H1 (cell line): Measurements from ENCODE around the gene CTNNA3. TPM values are rescaled to one million over a fixed set of nuclear protein-coding genes. Genes with fewer than 3 reads are reported as not detected.

Source experiments
- CTCF ChIA-PET: fragments of 300-600 bp; sonication (Branson Sonifier 250); formaldehyde crosslinking; loops from one replicate; lab custom pipeline; 2021; ENCODE audit not compliant: partially characterized antibody; lab: Charles Lee
- POLR2A ChIA-PET: fragments of 300-600 bp; sonication (Branson Sonifier 250); formaldehyde crosslinking; loops from one replicate; lab custom pipeline; 2021; ENCODE audit warnings: inconsistent platforms; ENCODE audit not compliant: partially characterized antibody; lab: Charles Lee
- DNase-seq, 2 experiments: peaks; one replicate each; pipeline versions ENCODE4 v3.0.0 to v3.0.0-alpha.2; 2010 to 2022; ENCODE audit warnings: low spot score in 2 of 2, low read depth in 1 of 2, mixed read lengths in 1 of 2
- FAIRE-seq: peaks from 2 replicates; lab custom pipeline; 2011; peaks lifted over from hg19 to GRCh38; lab: Jason Lieb, UNC
- H2AFZ ChIP-seq: 2 replicates; pipeline ENCODE4 v1.8.1; 2012; ENCODE audit warnings: low read length, inconsistent platforms
- H2AK5ac ChIP-seq: 2 replicates; pipeline ENCODE4 v1.6.1; 2013; ENCODE audit warnings: low read depth, low read length
- H2BK120ac ChIP-seq: replicated peaks from 2 replicates; pipeline ENCODE3; 2013; ENCODE audit warnings: low read depth, low read length, inconsistent platforms
- H2BK12ac ChIP-seq: 2 replicates; pipeline ENCODE4 v1.6.1; 2013; ENCODE audit warnings: low read depth, low read length
- H2BK15ac ChIP-seq: 2 replicates; pipeline ENCODE4 v1.6.1; 2013; ENCODE audit warnings: low read length
- H2BK20ac ChIP-seq: 2 replicates; pipeline ENCODE4 v1.6.1; 2013; ENCODE audit warnings: low read length
- H2BK5ac ChIP-seq: 2 replicates; pipeline ENCODE4 v1.6.1; 2013; ENCODE audit warnings: low read depth, low read length
- H3K14ac ChIP-seq: 2 replicates; pipeline ENCODE4 v1.6.1; 2013; ENCODE audit warnings: inconsistent platforms; ENCODE audit not compliant: insufficient read length
- H3K18ac ChIP-seq: 2 replicates; pipeline ENCODE4 v1.6.1; 2013; ENCODE audit warnings: low read length; ENCODE audit errors: extremely low read depth
- H3K23ac ChIP-seq: 2 replicates; pipeline ENCODE4 v1.6.1; 2013; ENCODE audit warnings: inconsistent platforms; ENCODE audit not compliant: insufficient read length
- H3K23me2 ChIP-seq: 2 replicates; pipeline ENCODE4 v1.6.1; 2013; ENCODE audit warnings: low read depth, low read length
- H3K27ac ChIP-seq: 2 replicates; pipeline ENCODE4 v1.6.1; 2011; ENCODE audit warnings: low read depth, low read length, inconsistent platforms
- H3K27me3 ChIP-seq, 4 experiments: replicated peaks in 1 of 4; 1 replicate in 1 of 4; 2 replicates in 3 of 4; pipeline versions ENCODE4 v1.6.1 to v1.8.1; 2011 to 2013; ENCODE audit warnings: low read length in 3 of 4, mild to moderate bottlenecking in 3 of 4, inconsistent platforms in 2 of 4, mixed read lengths in 2 of 4, moderate library complexity in 1 of 4; ENCODE audit not compliant: control insufficient read depth in 3 of 4, insufficient read depth in 3 of 4; ENCODE audit errors: extremely low read depth in 1 of 4
- H3K36me3 ChIP-seq, 4 experiments: 2 replicates each; pipeline versions ENCODE4 v1.6.1 to v1.8.1; 2011 to 2013; ENCODE audit warnings: mild to moderate bottlenecking in 4 of 4, low read length in 3 of 4, moderate library complexity in 2 of 4, control low read depth in 1 of 4, inconsistent platforms in 1 of 4; ENCODE audit not compliant: insufficient read depth in 4 of 4, control insufficient read depth in 2 of 4
- H3K4ac ChIP-seq: replicated peaks from 2 replicates; pipeline ENCODE3; 2013; ENCODE audit warnings: low read length, low read depth, mixed read lengths, inconsistent platforms; ENCODE audit not compliant: insufficient read length
- H3K4me1 ChIP-seq, 4 experiments: replicated peaks in 1 of 4; 1 replicate in 1 of 4; 2 replicates in 3 of 4; pipeline versions ENCODE4 v1.6.1 to v1.8.1; 2011 to 2013; ENCODE audit warnings: low read length in 3 of 4, inconsistent platforms in 2 of 4, mixed read lengths in 1 of 4; ENCODE audit not compliant: insufficient read depth in 4 of 4, control insufficient read depth in 3 of 4
- H3K4me2 ChIP-seq, 2 experiments: 2 replicates each; pipeline versions ENCODE4 v1.6.1 to v1.8.1; 2011 to 2013; ENCODE audit warnings: low read depth in 2 of 2, low read length in 2 of 2, control low read depth in 1 of 2, inconsistent platforms in 1 of 2, mild to moderate bottlenecking in 1 of 2; ENCODE audit not compliant: insufficient read depth in 1 of 2
- H3K4me3 ChIP-seq, 4 experiments: fragments of 200-600, 300-600 bp in 1 of 4; sonication (generic), shearing (Covaris generic), sonication (Bioruptor Twin) in 1 of 4; 2 replicates each; pipeline versions ENCODE4 v1.5.1 to v1.8.1; 2011 to 2016; ENCODE audit warnings: low read length in 4 of 4, low read depth in 3 of 4, control low read depth in 2 of 4, inconsistent platforms in 2 of 4, mild to moderate bottlenecking in 2 of 4, mixed read lengths in 1 of 4, moderate library complexity in 1 of 4; ENCODE audit not compliant: insufficient read depth in 2 of 4; ENCODE audit errors: extremely low read depth in 1 of 4
- H3K56ac ChIP-seq: replicated peaks from 2 replicates; pipeline ENCODE3; 2013; ENCODE audit warnings: low read depth, mild to moderate bottlenecking, mixed read lengths, low read length, inconsistent platforms; ENCODE audit not compliant: insufficient read length
- H3K79me1 ChIP-seq: 2 replicates; pipeline ENCODE4 v1.6.1; 2013; ENCODE audit warnings: low read depth, low read length, control low read depth
- H3K79me2 ChIP-seq, 2 experiments: 2 replicates each; pipeline versions ENCODE4 v1.6.1 to v1.8.1; 2012 to 2013; ENCODE audit warnings: low read length in 2 of 2, mild to moderate bottlenecking in 2 of 2, inconsistent platforms in 1 of 2; ENCODE audit not compliant: insufficient read depth in 2 of 2, control insufficient read depth in 1 of 2
- H3K9ac ChIP-seq, 4 experiments: replicated peaks in 1 of 4; 1 replicate in 1 of 4; 2 replicates in 3 of 4; pipeline versions ENCODE4 v1.6.1 to v1.8.1; 2011 to 2013; ENCODE audit warnings: low read depth in 3 of 4, low read length in 3 of 4, control low read depth in 2 of 4, mild to moderate bottlenecking in 2 of 4, moderate library complexity in 2 of 4, inconsistent platforms in 1 of 4; ENCODE audit errors: extremely low read depth in 1 of 4
- H3K9me3 ChIP-seq, 2 experiments: 2 replicates each; pipeline versions ENCODE4 v1.6.1 to v1.8.1; 2012 to 2013; ENCODE audit warnings: mild to moderate bottlenecking in 2 of 2, moderate library complexity in 2 of 2, control low read depth in 1 of 2, inconsistent platforms in 1 of 2, low read depth in 1 of 2, low read length in 1 of 2, mixed read lengths in 1 of 2; ENCODE audit not compliant: insufficient read depth in 2 of 2
- H4K20me1 ChIP-seq, 2 experiments: replicated peaks in 1 of 2; 2 replicates each; pipeline versions ENCODE3 to v1.8.1; 2011 to 2013; ENCODE audit warnings: inconsistent platforms in 2 of 2, low read length in 2 of 2, mild to moderate bottlenecking in 1 of 2; ENCODE audit not compliant: insufficient read depth in 2 of 2, control insufficient read depth in 1 of 2
- H4K5ac ChIP-seq: 2 replicates; pipeline ENCODE4 v1.6.1; 2013; ENCODE audit warnings: low read length, low read depth, mixed read lengths, inconsistent platforms; ENCODE audit not compliant: insufficient read length
- H4K8ac ChIP-seq: 2 replicates; pipeline ENCODE4 v1.8.0; 2013; ENCODE audit warnings: mild to moderate bottlenecking, moderate library complexity, low read length, inconsistent platforms; ENCODE audit not compliant: insufficient read depth; ENCODE audit errors: extremely low read depth
- H4K91ac ChIP-seq: replicated peaks from 2 replicates; pipeline ENCODE3; 2013; ENCODE audit warnings: low read length, mixed read lengths, inconsistent platforms; ENCODE audit not compliant: insufficient read length
- ATF2 ChIP-seq: IDR thresholded peaks from 2 replicates; pipeline ENCODE4 v1.6.1; 2012; ENCODE audit warnings: low read length, inconsistent platforms
- CBX8 ChIP-seq: fragments of 300-800, 300-1000 bp; sonication (generic); IDR thresholded peaks from 2 replicates; pipeline ENCODE4 v1.7.1; 2016; ENCODE audit warnings: low read depth, low read length, borderline replicate concordance
- CREB1 ChIP-seq: IDR thresholded peaks from 2 replicates; pipeline ENCODE4 v1.6.1; 2012; ENCODE audit warnings: inconsistent platforms
- CTBP2 ChIP-seq: IDR thresholded peaks from 2 replicates; pipeline ENCODE4 v1.7.0; 2011; ENCODE audit warnings: borderline replicate concordance, mild to moderate bottlenecking, moderate library complexity, mixed read lengths, low read length; ENCODE audit not compliant: insufficient read depth, insufficient read length
- E2F6 ChIP-seq: IDR thresholded peaks from 2 replicates; pipeline ENCODE4 v1.6.1; 2012; ENCODE audit warnings: inconsistent platforms
- EGR1 ChIP-seq: IDR thresholded peaks from 2 replicates; pipeline ENCODE4 v1.6.1; 2011; ENCODE audit warnings: low read depth, low read length, borderline replicate concordance
- HDAC2 ChIP-seq, 2 experiments: fragments of 300-600 bp in 1 of 2; sonication (generic) in 1 of 2; IDR thresholded peaks; 2 replicates each; pipeline ENCODE4 v1.6.1; 2011 to 2012; ENCODE audit warnings: low read depth in 2 of 2, low read length in 2 of 2, mild to moderate bottlenecking in 2 of 2, moderate library complexity in 2 of 2, borderline replicate concordance in 1 of 2, inconsistent platforms in 1 of 2
- JUN ChIP-seq: IDR thresholded peaks from 2 replicates; pipeline ENCODE4 v1.6.1; 2011; ENCODE audit warnings: low read depth, mild to moderate bottlenecking, improper control_type of control experiment, low read length
- KDM4A ChIP-seq: IDR thresholded peaks from one replicate; pipeline ENCODE4 v1.7.1; 2012; ENCODE audit warnings: low read depth, mild to moderate bottlenecking, moderate library complexity, low read length, inconsistent platforms; ENCODE audit not compliant: severe bottlenecking
- NANOG ChIP-seq: IDR thresholded peaks from 2 replicates; pipeline ENCODE4 v1.6.1; 2011; ENCODE audit warnings: low read length, low read depth, mild to moderate bottlenecking, inconsistent platforms; ENCODE audit not compliant: insufficient read depth, poor library complexity, severe bottlenecking
- POU5F1 ChIP-seq: IDR thresholded peaks from 2 replicates; pipeline ENCODE4 v1.6.1; 2011; ENCODE audit warnings: low read depth, mild to moderate bottlenecking, low read length, moderate library complexity
- SP1 ChIP-seq: IDR thresholded peaks from 2 replicates; pipeline ENCODE4 v1.6.1; 2011; ENCODE audit warnings: low read depth, low read length
- TAF1 ChIP-seq: IDR thresholded peaks from 2 replicates; pipeline ENCODE4 v1.6.1; 2011; ENCODE audit warnings: mild to moderate bottlenecking, low read depth, low read length
- polyA plus RNA-seq, 7 experiments: library from polyadenylated mRNA; depleted of rRNA in 3 of 7; stranded (reverse) in 5 of 7; unstranded in 2 of 7; fragments of >200 nt in 5 of 7; fragments of 200-250 nt in 2 of 7; gene quantifications; 1 replicate in 5 of 7; 2 replicates in 1 of 7; 4 replicates in 1 of 7; pipeline versions ENCODE4 v1.2.1 to v1.2.3, GENCODE V29; 2011 to 2013; ENCODE audit warnings: missing spikeins in 2 of 7, mixed read lengths in 2 of 7
- total RNA-seq: library from RNA; stranded (reverse); fragmentation: NEBNext Ultra II Directional; extraction: Animal tissue kit (Norgen Biotek cat#: 25700); gene quantifications from 2 replicates; pipeline ENCODE4 v1.2.1, GENCODE V29; 2021

Gene CTNNA3
- total and polyA plus RNA-seq, 2 of the 8 experiments (the other 6 are each of a cell fraction or from before 2014, with no cell fraction given) = 1.3 to 1.5 TPM

GRCh38 chr10:66834802-66835201 lies 861.2 kb downstream of the CTNNA3 start:
- ChIA-PET CTCF (no interaction called here), POLR2A (no interaction called here)
- no peaks in the 10 kb centered on the region for H3K79me2 ChIP-seq
- no peak overlapping the region for H2BK120ac ChIP-seq
- no peak overlapping the region for H4K5ac ChIP-seq
- no peaks in the 10 kb centered on the region for H4K20me1 ChIP-seq
- no peak overlapping the region for H3K4me2 ChIP-seq
- no peak overlapping the region for H2AK5ac ChIP-seq
- H3K4me3 ChIP-seq = no peak overlapping the region
- H2BK5ac ChIP-seq = no peak overlapping the region
- H3K4ac ChIP-seq = no peak overlapping the region
- no peaks in the 10 kb centered on the region for H3K36me3 ChIP-seq
- H2BK20ac ChIP-seq = no peak overlapping the region
- no peaks in the 10 kb centered on the region for H3K23me2 ChIP-seq
- no peak overlapping the region for H2BK15ac ChIP-seq
- no peaks in the 10 kb centered on the region for H3K79me1 ChIP-seq
- no peak overlapping the region for H3K18ac ChIP-seq
- no peaks in the 10 kb centered on the region for H3K9me3 ChIP-seq
- H3K4me1 ChIP-seq = peaks cover 0 to 7% (median 0%) of the 10 kb centered on the region in 4 experiments; a peak in 2 of 7 replicates
- no peak overlapping the region for H3K14ac ChIP-seq
- H3K56ac ChIP-seq = no peak overlapping the region
- no peak overlapping the region for H4K8ac ChIP-seq
- H3K23ac ChIP-seq = no peak overlapping the region
- no peak overlapping the region for H3K9ac ChIP-seq
- H4K91ac ChIP-seq = no peak overlapping the region
- no peaks in the 10 kb centered on the region for H3K27me3 ChIP-seq
- no peak overlapping the region for H2BK12ac ChIP-seq
- H3K27ac ChIP-seq = no peak overlapping the region
- no peak for DNase-seq
- FAIRE-seq = no peak
- H2AFZ ChIP-seq = no peak overlapping the region
- TF ChIP-seq POU5F1 (no peak), KDM4A (no peak), TAF1 (no peak), CTBP2 (no peak), JUN (no peak), NANOG (no peak), ATF2 (no peak), CBX8 (no peak), HDAC2 (IDR thresholded peaks at IDR 0.05; ENCODE audit: borderline replicate concordance in 1 of 2, low read depth in 2 of 2, low read length in 2 of 2) (no peak), E2F6 (no peak), CREB1 (no peak), EGR1 (no peak), SP1 (no peak)
